Endodermal cell (in vitro differentiated cells): Measurements from ENCODE around the gene PNN. TPM values are rescaled to one million over a fixed set of nuclear protein-coding genes. Genes with fewer than 3 reads are reported as not detected.
A peak's percentile ranks its signal among the peaks of the same experiment; 100 is the strongest.
"Not testable (repeated sequence)": the region's sequence is repeated elsewhere in the genome, so short reads cannot be mapped to it uniquely, and the experiment has no call there.

Source experiments
- DNase-seq: peaks from one replicate; pipeline ENCODE4 v3.0.0-alpha.2; 2017
- H3K27ac ChIP-seq: 2 replicates; pipeline ENCODE4 v1.5.1; 2013; ENCODE audit warnings: mild to moderate bottlenecking, low read depth, low read length, moderate library complexity
- H3K27me3 ChIP-seq: 2 replicates; pipeline ENCODE4 v1.6.1; 2013; ENCODE audit warnings: mild to moderate bottlenecking, low read length, moderate library complexity; ENCODE audit not compliant: insufficient read depth, control insufficient read depth, poor library complexity, severe bottlenecking
- H3K36me3 ChIP-seq: 2 replicates; pipeline ENCODE4 v1.7.0; 2013; ENCODE audit warnings: mild to moderate bottlenecking, low read length, moderate library complexity; ENCODE audit not compliant: control insufficient read depth, insufficient read depth
- H3K4me1 ChIP-seq: one replicate; pipeline ENCODE4 v1.7.0; 2013; ENCODE audit warnings: low read length; ENCODE audit not compliant: control insufficient read depth, insufficient read depth
- H3K4me3 ChIP-seq: 2 replicates; pipeline ENCODE4 v1.5.1; 2013; ENCODE audit warnings: mild to moderate bottlenecking, low read length, moderate library complexity
- H3K9ac ChIP-seq: 2 replicates; pipeline ENCODE4 v1.6.1; 2013; ENCODE audit warnings: mild to moderate bottlenecking, low read length, moderate library complexity; ENCODE audit not compliant: poor library complexity, severe bottlenecking; ENCODE audit errors: extremely low read depth
- H3K9me3 ChIP-seq: 2 replicates; pipeline ENCODE4 v1.6.1; 2013; ENCODE audit warnings: mild to moderate bottlenecking, low read length, moderate library complexity; ENCODE audit not compliant: control insufficient read depth
- H3K27ac Mint-ChIP-seq: 2 replicates; pipeline ENCODE4 v1.8.0; 2020; ENCODE audit warnings: mixed read lengths
- H3K27me3 Mint-ChIP-seq: 2 replicates; pipeline ENCODE4 v1.8.0; 2021; ENCODE audit warnings: mild to moderate bottlenecking, mixed read lengths; ENCODE audit not compliant: insufficient read depth
- H3K36me3 Mint-ChIP-seq: 2 replicates; pipeline ENCODE4 v1.8.0; 2020; ENCODE audit warnings: low read depth, mixed read lengths
- H3K4me1 Mint-ChIP-seq: 2 replicates; pipeline ENCODE4 v1.8.0; 2020; ENCODE audit warnings: mixed read lengths
- H3K4me3 Mint-ChIP-seq: 2 replicates; pipeline ENCODE4 v1.8.0; 2020; ENCODE audit warnings: mild to moderate bottlenecking, moderate library complexity, mixed read lengths
- H3K9me3 Mint-ChIP-seq: 2 replicates; pipeline ENCODE4 v1.8.0; 2020; ENCODE audit warnings: mild to moderate bottlenecking, mixed read lengths
- WGBS, 2 experiments: methylation state at CpG; one replicate each; pipeline versions ENCODE4 v1.1.5 to v1.1.7; 2013; ENCODE audit warnings: missing lambda C conversion rate in 2 of 2, mixed read lengths in 1 of 2; ENCODE audit not compliant: insufficient coverage in 1 of 2, insufficient read length in 1 of 2; 5-methylcytosine and 5-hydroxymethylcytosine counted together
- total RNA-seq, 2 donors: library from RNA; stranded (reverse); fragmentation: NEBNext Ultra II Directional in 1 of 2; extraction: Animal tissue kit (Norgen Biotek cat#: 25700) in 1 of 2; gene quantifications; 2 replicates in 1 of 2; 3 replicates in 1 of 2; pipeline ENCODE4 v1.2.1, GENCODE V29; 2021
- TF ChIP-seq, protein P1 (sequence below): fragments of 200-600 bp; sonication (generic); conservative IDR thresholded peaks from 2 replicates; pipeline ENCODE4 v1.5.0; 2021; ENCODE audit warnings: antibody characterized with exemption, mild to moderate bottlenecking

The PNN gene
- total RNA-seq, 2 donors from 2014 or later = 122 to 148 TPM

DNA sequence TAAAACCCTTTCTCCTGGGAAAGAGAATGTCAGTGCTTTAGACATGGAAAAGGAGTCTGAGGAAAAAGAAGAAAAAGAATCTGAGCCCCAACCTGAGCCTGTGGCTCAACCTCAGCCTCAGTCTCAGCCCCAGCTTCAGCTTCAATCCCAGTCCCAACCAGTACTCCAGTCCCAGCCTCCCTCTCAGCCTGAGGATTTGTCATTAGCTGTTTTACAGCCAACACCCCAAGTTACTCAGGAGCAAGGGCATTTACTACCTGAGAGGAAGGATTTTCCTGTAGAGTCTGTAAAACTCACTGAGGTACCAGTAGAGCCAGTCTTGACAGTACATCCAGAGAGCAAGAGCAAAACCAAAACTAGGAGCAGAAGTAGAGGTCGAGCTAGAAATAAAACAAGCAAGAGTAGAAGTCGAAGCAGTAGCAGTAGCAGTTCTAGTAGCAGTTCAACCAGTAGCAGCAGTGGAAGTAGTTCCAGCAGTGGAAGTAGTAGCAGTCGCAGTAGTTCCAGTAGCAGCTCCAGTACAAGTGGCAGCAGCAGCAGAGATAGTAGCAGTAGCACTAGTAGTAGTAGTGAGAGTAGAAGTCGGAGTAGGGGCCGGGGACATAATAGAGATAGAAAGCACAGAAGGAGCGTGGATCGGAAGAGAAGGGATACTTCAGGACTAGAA is 6.1 kb downstream of the PNN start:
- Histone ChIP-seq H3K9me3 (no peaks in the 10 kb centered on the region), H3K4me3 (peak overlapping the region; percentile 69), H3K9ac (no peak overlapping the region), H3K27ac (no peak overlapping the region), H3K4me1 (peaks cover 16% of the 10 kb centered on the region), H3K36me3 (peaks cover 94% of the 10 kb centered on the region), H3K27me3 (no peaks in the 10 kb centered on the region)
- TF ChIP-seq, protein P1, sequence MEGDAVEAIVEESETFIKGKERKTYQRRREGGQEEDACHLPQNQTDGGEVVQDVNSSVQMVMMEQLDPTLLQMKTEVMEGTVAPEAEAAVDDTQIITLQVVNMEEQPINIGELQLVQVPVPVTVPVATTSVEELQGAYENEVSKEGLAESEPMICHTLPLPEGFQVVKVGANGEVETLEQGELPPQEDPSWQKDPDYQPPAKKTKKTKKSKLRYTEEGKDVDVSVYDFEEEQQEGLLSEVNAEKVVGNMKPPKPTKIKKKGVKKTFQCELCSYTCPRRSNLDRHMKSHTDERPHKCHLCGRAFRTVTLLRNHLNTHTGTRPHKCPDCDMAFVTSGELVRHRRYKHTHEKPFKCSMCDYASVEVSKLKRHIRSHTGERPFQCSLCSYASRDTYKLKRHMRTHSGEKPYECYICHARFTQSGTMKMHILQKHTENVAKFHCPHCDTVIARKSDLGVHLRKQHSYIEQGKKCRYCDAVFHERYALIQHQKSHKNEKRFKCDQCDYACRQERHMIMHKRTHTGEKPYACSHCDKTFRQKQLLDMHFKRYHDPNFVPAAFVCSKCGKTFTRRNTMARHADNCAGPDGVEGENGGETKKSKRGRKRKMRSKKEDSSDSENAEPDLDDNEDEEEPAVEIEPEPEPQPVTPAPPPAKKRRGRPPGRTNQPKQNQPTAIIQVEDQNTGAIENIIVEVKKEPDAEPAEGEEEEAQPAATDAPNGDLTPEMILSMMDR = no peak
- WGBS, 2 experiments = 79 to 91% methylated on average over 7 of the region's 7 CpGs
- H3K27me3 Mint-ChIP-seq = no peaks in the 10 kb centered on the region
- no peak overlapping the region for H3K4me3 Mint-ChIP-seq
- no peak overlapping the region for H3K27ac Mint-ChIP-seq
- H3K36me3 Mint-ChIP-seq = peaks cover 58% of the 10 kb centered on the region
- no peak for DNase-seq
- no peaks in the 10 kb centered on the region for H3K9me3 Mint-ChIP-seq
- peaks cover 16% of the 10 kb centered on the region for H3K4me1 Mint-ChIP-seq

DNA sequence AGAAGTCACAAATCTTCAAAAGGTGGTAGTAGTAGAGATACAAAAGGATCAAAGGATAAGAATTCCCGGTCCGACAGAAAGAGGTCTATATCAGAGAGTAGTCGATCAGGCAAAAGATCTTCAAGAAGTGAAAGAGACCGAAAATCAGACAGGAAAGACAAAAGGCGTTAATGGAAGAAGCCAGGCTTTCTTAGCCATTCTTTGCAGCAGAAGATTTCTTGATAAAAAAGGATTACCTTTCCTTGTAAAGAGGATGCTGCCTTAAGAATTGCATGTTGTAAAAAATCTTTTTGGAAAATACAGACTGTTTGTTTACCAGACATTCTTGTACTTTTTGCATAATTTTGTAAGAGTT is 6.6 kb downstream of the PNN start:
- H3K4me3 Mint-ChIP-seq = no peak overlapping the region
- peaks cover 56% of the 10 kb centered on the region for H3K36me3 Mint-ChIP-seq
- no peaks in the 10 kb centered on the region for H3K9me3 Mint-ChIP-seq
- H3K27me3 Mint-ChIP-seq = no peaks in the 10 kb centered on the region
- Histone ChIP-seq H3K27ac (no peak overlapping the region), H3K36me3 (peaks cover 88% of the 10 kb centered on the region), H3K9ac (no peak overlapping the region), H3K27me3 (no peaks in the 10 kb centered on the region), H3K9me3 (no peaks in the 10 kb centered on the region), H3K4me3 (peak overlapping the region; percentile 69), H3K4me1 (peaks cover 16% of the 10 kb centered on the region)
- TF ChIP-seq, protein P1 = no peak
- H3K4me1 Mint-ChIP-seq = peaks cover 17% of the 10 kb centered on the region
- WGBS, 2 experiments = 63 to 83% methylated on average over 5 of the region's 5 CpGs
- DNase-seq = no peak
- no peak overlapping the region for H3K27ac Mint-ChIP-seq

DNA sequence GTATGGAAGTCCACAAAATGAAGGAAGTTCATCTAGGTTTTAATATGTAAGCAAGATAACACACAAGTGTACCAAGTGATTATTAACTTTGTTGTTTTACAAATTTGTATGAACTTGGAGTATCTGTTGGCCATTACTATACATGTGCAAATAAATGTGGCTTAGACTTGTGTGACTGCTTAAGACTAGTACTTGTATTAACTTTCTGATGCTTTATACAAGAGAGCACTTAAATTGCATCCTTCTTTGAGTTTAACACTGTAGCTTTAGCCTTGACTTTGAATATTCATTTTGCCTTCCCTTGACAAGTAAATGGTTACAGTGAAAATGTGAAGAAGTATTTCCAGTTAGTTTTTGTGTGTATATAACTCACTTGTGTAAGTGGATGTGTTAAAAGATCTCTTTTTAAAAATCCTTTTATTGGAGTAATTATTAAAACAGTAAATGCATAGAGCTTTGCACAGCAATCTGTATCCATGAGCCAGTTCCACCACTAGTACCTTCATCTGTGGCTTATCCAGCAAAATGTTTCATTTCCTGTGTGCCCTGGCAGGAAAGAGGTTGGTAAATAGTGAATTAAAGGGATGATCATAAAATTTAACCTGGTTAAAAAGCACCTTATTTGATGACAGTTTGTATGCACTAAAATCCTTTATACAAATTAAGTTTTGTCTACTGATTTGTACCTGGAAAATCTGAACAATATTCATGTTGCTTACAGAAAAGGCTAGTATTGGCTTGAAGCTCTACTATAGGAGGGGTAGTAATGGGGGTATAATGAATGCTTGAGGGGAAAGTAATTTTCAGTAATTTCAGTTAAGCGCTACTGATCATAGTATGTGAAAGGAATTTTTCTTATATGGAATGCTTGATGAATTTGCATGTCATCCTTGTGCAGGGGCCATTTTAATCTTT is 8.0 kb downstream of the PNN start:
- Histone ChIP-seq H3K4me1 (peaks cover 14% of the 10 kb centered on the region), H3K27me3 (no peaks in the 10 kb centered on the region), H3K36me3 (peaks cover 75% of the 10 kb centered on the region), H3K9me3 (no peaks in the 10 kb centered on the region), H3K9ac (no peak overlapping the region), H3K27ac (no peak overlapping the region), H3K4me3 (peak overlapping the region; percentile 69)
- 100% methylated on average over 1 of the region's 1 CpG; no CpG with 5 or more reads in 1 of the 2 experiments for WGBS, 2 experiments
- peaks cover 44% of the 10 kb centered on the region for H3K36me3 Mint-ChIP-seq
- H3K4me3 Mint-ChIP-seq = no peak overlapping the region
- H3K9me3 Mint-ChIP-seq = no peaks in the 10 kb centered on the region
- peaks cover 17% of the 10 kb centered on the region for H3K4me1 Mint-ChIP-seq
- DNase-seq = no peak
- TF ChIP-seq, protein P1 = no peak
- H3K27me3 Mint-ChIP-seq = no peaks in the 10 kb centered on the region
- H3K27ac Mint-ChIP-seq = no peak overlapping the region

DNA sequence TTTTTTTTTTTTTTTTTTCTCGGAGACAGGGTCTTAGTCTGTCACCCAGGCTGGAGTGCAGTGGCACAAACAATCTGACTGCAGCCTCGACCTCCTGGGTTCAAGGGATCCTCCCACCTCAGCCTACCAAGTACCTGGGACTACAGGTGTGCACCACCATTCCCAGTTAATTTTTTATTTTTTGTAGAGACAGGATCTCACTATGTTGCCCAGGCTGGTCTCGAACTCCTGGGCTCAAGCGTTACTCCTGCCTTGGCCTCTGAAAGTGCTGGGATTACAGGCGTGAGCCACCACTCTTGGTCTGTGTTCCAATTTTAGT is 8.6 kb downstream of the PNN start:
- not testable (repeated sequence) for H3K9ac ChIP-seq, H3K9me3 ChIP-seq, DNase-seq, H3K27me3 Mint-ChIP-seq, H3K27me3 ChIP-seq, H3K27ac Mint-ChIP-seq, H3K9me3 Mint-ChIP-seq, H3K4me3 ChIP-seq, H3K4me3 Mint-ChIP-seq, H3K27ac ChIP-seq
- peaks cover 22% of the 10 kb centered on the region for H3K4me1 Mint-ChIP-seq
- 94 to 95% methylated on average over 4 to 5 of the region's 5 CpGs for WGBS, 2 experiments
- H3K4me1 ChIP-seq = peaks cover 17% of the 10 kb centered on the region
- peaks cover 69% of the 10 kb centered on the region for H3K36me3 ChIP-seq
- peaks cover 38% of the 10 kb centered on the region for H3K36me3 Mint-ChIP-seq
